ENCODE measurements around the gene COMTD1.
"Not testable (repeated sequence)": the region's sequence is repeated elsewhere in the genome, so short reads cannot be mapped to it uniquely, and the experiment has no call there.

Gene COMTD1

GRCh38 chr10:75195035-75195763, 40.6 kb downstream of the COMTD1 start:
- no peak for DNase-seq (ENCODE audit: low read depth in 1 of 2, low spot score in 1 of 2)

- not testable (repeated sequence) for DNase-seq (ENCODE audit: low read depth in 1 of 2, low spot score in 1 of 2)
Measured at GRCh38 chr10:75194625-75195024, 41.1 kb downstream of the COMTD1 start.

GRCh38 chr10:75191821-75192568, 43.8 kb downstream of the COMTD1 start:
- DNase-seq (ENCODE audit: low read depth in 1 of 2, low spot score in 1 of 2) = no peak

- no peak for DNase-seq (ENCODE audit: low read depth in 1 of 2, low spot score in 1 of 2)
Measured at GRCh38 chr10:75189266-75190096, 46.3 kb downstream of the COMTD1 start.

- DNase-seq (ENCODE audit: low read depth in 1 of 2, low spot score in 1 of 2) = not testable (repeated sequence)
Measured at GRCh38 chr10:75188522-75188921, 47.2 kb downstream of the COMTD1 start.

GRCh38 chr10:75187961-75188426, 47.8 kb downstream of the COMTD1 start:
- DNase-seq (ENCODE audit: low read depth in 1 of 2, low spot score in 1 of 2) = peak; percentile 40 to 44

- no peak for DNase-seq (ENCODE audit: low read depth in 1 of 2, low spot score in 1 of 2)
Measured at GRCh38 chr10:75186310-75186709, 49.4 kb downstream of the COMTD1 start.

All from activated T-helper 1 cell treated with anti-CD3 and anti-CD28 coated beads, Interleukin-2, amount 50 U/mL, for 16 hours (primary cell).